Esophagus (tissue), 2 donors: ENCODE measurements around the gene HEBP1. TPM values are rescaled to one million over a fixed set of nuclear protein-coding genes. Genes with fewer than 3 reads are reported as not detected.

Source experiments
- H3K27ac ChIP-seq, 2 donors: one replicate each; pipeline ENCODE4 v1.5.1; 2013; ENCODE audit warnings: low read depth in 2 of 2, mild to moderate bottlenecking in 2 of 2, inconsistent platforms in 1 of 2, low read length in 1 of 2, moderate library complexity in 1 of 2
- H3K27me3 ChIP-seq, 2 donors: one replicate each; pipeline ENCODE4 v1.6.1; 2013; ENCODE audit warnings: low read length in 2 of 2, control low read depth in 1 of 2, mild to moderate bottlenecking in 1 of 2; ENCODE audit not compliant: insufficient read depth in 2 of 2, control insufficient read depth in 1 of 2
- H3K36me3 ChIP-seq, 2 donors: one replicate each; pipeline ENCODE4 v1.6.1; 2013; ENCODE audit warnings: low read length in 1 of 2; ENCODE audit not compliant: control insufficient read depth in 2 of 2, insufficient read depth in 2 of 2
- H3K4me1 ChIP-seq, 2 donors: one replicate each; pipeline ENCODE4 v1.6.1; 2013; ENCODE audit warnings: low read length in 1 of 2; ENCODE audit not compliant: control insufficient read depth in 2 of 2, insufficient read depth in 2 of 2
- H3K4me3 ChIP-seq, 2 donors: one replicate each; pipeline ENCODE4 v1.5.1; 2013; ENCODE audit warnings: low read length in 2 of 2, mild to moderate bottlenecking in 2 of 2, low read depth in 1 of 2, moderate library complexity in 1 of 2
- H3K9me3 ChIP-seq, 2 donors: one replicate each; pipeline ENCODE4 v1.6.1; 2013; ENCODE audit warnings: mild to moderate bottlenecking in 2 of 2, low read depth in 1 of 2, low read length in 1 of 2, moderate library complexity in 1 of 2; ENCODE audit not compliant: control insufficient read depth in 2 of 2, insufficient read depth in 1 of 2
- WGBS, 2 donors: extraction: QIAGEN DNeasy Blood & Tissue Kit; methylation state at CpG; one replicate each; pipeline ENCODE4 v1.1.7; 2013; 5-methylcytosine and 5-hydroxymethylcytosine counted together
- polyA plus RNA-seq, 2 donors: library from polyadenylated mRNA; stranded (reverse); fragments of 200-250 nt; gene quantifications; one replicate each; pipeline ENCODE4 v1.2.3, GENCODE V29; 2013
- donor health status: healthy with polysubstance abuse.
- donor health status: Bipolar disorder and iron deficiency.

HEBP1 gene
- polyA plus RNA-seq, 2 donors: 28.6 to 39.1 TPM

- WGBS, 2 donors: 54 to 56% methylated on average over 3 of the region's 3 CpGs
- Histone ChIP-seq H3K27me3 (no peaks in the 10 kb centered on the region), H3K27ac (no peak overlapping the region), H3K36me3 (no peaks in the 10 kb centered on the region), H3K4me1 (no peaks in the 10 kb centered on the region), H3K4me3 (no peak overlapping the region), H3K9me3 (no peaks in the 10 kb centered on the region)
Measured at GRCh38 chr12:12996209-12996608, 3.9 kb downstream of the HEBP1 start.

- H3K9me3 ChIP-seq: no peaks in the 10 kb centered on the region
- 93 to 98% methylated on average over 3 of the region's 3 CpGs for WGBS, 2 donors
- H3K27ac ChIP-seq: no peak overlapping the region
- H3K36me3 ChIP-seq: no peaks in the 10 kb centered on the region
- H3K27me3 ChIP-seq: no peaks in the 10 kb centered on the region
- no peaks in the 10 kb centered on the region for H3K4me1 ChIP-seq
- no peak overlapping the region for H3K4me3 ChIP-seq
Measured at GRCh38 chr12:12995088-12995487, 5.0 kb downstream of the HEBP1 start.

DNA sequence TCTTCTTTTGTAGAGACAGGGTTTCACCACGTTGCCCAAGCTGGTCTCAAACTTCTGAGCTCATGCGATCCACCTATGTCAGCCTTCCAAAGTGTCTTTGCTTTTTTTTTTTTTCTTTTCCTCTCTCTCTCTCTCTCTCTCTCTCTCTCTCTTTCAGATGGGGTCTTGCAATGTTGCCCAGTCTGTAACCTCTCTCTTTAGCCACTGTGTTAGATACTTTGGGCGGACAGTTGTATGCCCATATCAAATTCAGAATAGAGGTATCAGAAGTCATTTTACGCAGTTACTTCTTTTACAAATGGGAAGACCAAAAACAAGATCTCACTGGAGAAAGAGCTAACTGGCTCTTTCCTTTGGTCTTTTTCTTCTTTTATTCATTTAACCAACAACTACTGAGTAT lies 6.7 kb downstream of the HEBP1 start:
- Histone ChIP-seq H3K36me3 (peaks cover 0 to 4% of the 10 kb centered on the region in 2 donors), H3K27me3 (no peaks in the 10 kb centered on the region), H3K9me3 (no peaks in the 10 kb centered on the region), H3K4me1 (no peaks in the 10 kb centered on the region), H3K27ac (peak overlapping the region in 1 of 2 donors; percentile 21), H3K4me3 (no peak overlapping the region)
- WGBS, 2 donors: 95 to 96% methylated on average over 4 of the region's 4 CpGs

DNA sequence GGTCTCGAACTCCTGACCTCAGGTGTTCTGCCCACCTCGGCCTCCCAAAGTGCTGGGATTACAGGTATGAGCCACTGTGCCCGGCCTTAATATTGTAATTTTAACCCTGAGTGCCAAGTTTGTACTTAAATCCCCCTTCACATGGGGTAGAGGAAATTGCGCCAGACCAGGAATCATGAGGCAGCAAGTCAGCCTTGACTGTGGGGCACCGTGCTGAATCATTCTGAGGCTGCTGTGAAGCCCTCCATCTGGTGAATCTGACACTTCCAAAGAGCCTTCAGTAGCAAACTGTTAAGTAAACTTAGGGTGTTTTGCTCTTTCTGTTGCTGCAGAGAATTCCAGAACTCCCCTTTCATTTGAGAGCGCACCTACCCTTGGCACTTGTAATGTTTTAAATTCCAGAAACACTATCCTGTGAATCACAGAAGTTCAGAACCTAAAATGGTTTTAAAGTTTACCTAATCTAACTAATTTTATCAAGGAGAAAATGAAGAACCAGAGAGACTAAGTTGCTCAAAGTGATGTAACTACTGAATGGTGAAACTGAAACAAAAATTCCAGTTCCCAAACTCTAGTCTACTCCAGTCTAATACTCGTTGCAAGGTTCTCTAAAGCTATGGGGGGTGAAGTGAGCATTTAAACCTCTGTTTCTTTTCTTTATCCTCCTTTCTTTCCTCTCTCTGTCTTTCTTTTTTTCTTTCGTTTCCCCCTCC lies 7.5 kb downstream of the HEBP1 start:
- H3K9me3 ChIP-seq: no peaks in the 10 kb centered on the region
- no peaks in the 10 kb centered on the region for H3K4me1 ChIP-seq
- H3K36me3 ChIP-seq: peaks cover 0 to 4% of the 10 kb centered on the region in 2 donors
- H3K4me3 ChIP-seq: no peak overlapping the region
- H3K27me3 ChIP-seq: no peaks in the 10 kb centered on the region
- peak overlapping the region in 1 of 2 donors; percentile 31 for H3K27ac ChIP-seq
- 63 to 68% methylated on average over 8 of the region's 8 CpGs for WGBS, 2 donors

DNA sequence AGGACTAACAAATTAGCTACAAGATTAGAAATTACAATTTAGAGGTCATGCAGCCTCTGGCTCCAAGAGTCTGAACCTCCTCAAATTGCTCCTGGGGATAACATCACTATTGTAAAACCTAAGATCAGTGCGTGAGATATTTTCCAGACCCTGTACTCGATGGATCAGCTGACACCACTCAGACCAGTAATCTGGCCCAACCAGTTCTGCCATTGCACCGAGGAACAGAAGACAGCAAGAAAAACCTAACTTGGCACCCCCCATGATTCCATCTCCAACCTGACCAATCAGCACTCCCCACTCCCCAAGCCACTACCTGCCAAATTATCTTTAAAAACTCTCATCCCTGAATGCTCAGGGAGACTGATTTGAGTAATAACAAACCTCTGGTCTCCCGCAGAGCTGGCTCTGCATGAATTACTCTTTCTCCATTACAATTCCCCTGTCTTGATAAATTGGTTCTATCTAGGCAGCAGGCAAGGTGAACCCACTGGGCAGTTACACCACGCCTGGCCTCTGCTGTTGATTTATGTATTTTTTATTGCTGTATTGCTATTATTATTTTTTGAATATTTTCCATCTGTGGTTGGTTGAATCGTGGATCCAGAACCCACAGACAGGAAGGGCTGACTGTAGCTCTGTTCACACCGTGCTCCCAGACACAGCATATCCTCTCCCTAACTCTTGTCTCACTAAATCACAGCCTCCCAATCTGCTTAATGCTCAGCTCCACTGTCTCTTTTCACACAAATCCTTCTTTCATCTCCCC lies 9.2 kb downstream of the HEBP1 start:
- Histone ChIP-seq H3K4me3 (no peak overlapping the region), H3K27me3 (no peaks in the 10 kb centered on the region), H3K9me3 (no peaks in the 10 kb centered on the region), H3K36me3 (peaks cover 3 to 12% of the 10 kb centered on the region in 2 donors), H3K4me1 (no peaks in the 10 kb centered on the region), H3K27ac (no peak overlapping the region)
- WGBS, 2 donors: 68 to 70% methylated on average over 7 of the region's 7 CpGs

DNA sequence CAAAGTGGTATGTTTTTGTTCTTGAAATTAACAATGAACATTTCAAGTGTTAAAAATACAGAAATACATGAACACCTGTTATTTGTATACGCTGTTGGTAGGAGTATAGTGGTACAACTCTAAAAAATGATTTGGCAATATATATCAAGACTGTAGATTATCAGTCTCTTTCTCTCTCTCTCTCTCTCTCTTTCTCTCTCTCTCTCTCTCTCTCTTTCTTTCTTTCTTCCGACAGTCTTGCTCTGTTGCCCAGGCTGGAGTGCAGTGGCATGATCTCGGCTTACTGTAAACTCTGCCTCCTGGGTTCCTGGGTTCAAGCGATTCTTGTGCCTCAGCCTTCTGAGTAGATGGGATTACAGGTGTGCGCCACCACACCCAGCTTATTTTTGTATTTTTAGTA lies 12.6 kb downstream of the HEBP1 start:
- H3K27ac ChIP-seq: no peak overlapping the region
- WGBS, 2 donors: 78 to 82% methylated on average over 5 of the region's 5 CpGs

DNA sequence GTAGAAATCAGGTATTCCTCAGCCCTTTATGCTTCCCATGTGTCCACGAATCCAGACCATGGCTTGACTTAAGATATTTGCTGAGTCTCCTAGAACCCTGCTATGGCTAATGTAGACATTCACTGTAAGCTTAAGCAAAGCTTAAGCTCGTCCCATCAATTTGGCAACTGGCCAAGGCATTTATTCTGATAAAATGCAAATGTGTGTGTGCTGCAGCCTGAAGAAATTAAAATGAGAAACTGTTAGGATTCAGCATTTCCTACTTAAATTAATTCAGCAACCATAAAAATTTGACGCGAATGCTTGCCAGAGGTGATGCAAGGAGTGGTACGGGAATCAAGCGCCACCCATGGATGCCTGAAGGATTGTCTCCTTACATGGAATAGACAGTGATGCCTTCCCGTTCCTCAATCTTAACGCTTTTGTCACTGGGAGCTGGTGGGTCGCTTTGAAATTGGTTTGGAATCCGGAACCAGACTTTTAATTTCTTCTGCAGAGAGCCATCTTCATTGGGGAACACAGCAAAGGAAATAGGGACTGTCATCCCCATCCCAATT lies 13.2 kb downstream of the HEBP1 start:
- 82 to 85% methylated on average over 10 of the region's 10 CpGs for WGBS, 2 donors
- H3K4me3 ChIP-seq: no peak overlapping the region
- no peak overlapping the region for H3K27ac ChIP-seq
- no peaks in the 10 kb centered on the region for H3K4me1 ChIP-seq
- H3K36me3 ChIP-seq: peaks cover 3 to 13% of the 10 kb centered on the region in 2 donors
- H3K27me3 ChIP-seq: no peaks in the 10 kb centered on the region
- H3K9me3 ChIP-seq: no peaks in the 10 kb centered on the region

More for the DNA sequence above, 12.6 kb downstream of the HEBP1 start:
- Histone ChIP-seq H3K4me1 (no peaks in the 10 kb centered on the region), H3K36me3 (peaks cover 3 to 13% of the 10 kb centered on the region in 2 donors), H3K27me3 (no peaks in the 10 kb centered on the region), H3K9me3 (no peaks in the 10 kb centered on the region), H3K4me3 (no peak overlapping the region)

GRCh38 chr12:12985817-12986408 lies 14.2 kb downstream of the HEBP1 start:
- Histone ChIP-seq H3K9me3 (no peaks in the 10 kb centered on the region), H3K27ac (no peak overlapping the region)
- WGBS, 2 donors: 83 to 86% methylated on average over 4 of the region's 4 CpGs

DNA sequence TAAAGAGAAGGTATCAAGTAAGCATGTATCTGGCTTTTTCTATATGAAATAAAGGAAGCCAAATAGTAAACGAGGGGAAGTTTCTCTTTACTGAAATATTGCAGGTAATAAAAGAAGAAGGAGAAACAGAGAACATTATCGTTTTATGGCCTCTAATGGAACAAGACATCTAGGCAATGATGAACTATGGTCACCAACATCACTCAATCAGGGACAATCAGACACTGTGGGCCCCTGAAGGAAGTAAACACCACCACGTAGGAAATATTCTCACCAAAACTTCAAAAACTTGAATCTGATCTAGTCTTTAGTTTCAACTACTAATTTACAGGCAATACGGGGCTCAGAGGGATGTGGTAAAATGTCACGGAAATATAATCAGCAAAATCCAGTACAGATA lies 15.9 kb downstream of the HEBP1 start:
- Histone ChIP-seq H3K27me3 (no peaks in the 10 kb centered on the region), H3K9me3 (no peaks in the 10 kb centered on the region), H3K4me1 (no peaks in the 10 kb centered on the region), H3K36me3 (peaks cover 3 to 11% of the 10 kb centered on the region in 2 donors), H3K27ac (no peak overlapping the region), H3K4me3 (no peak overlapping the region)
- WGBS, 2 donors: 82 to 86% methylated on average over 5 of the region's 5 CpGs

More at GRCh38 chr12:12985817-12986408, 14.2 kb downstream of the HEBP1 start:
- Histone ChIP-seq H3K4me1 (no peaks in the 10 kb centered on the region), H3K4me3 (no peak overlapping the region), H3K27me3 (no peaks in the 10 kb centered on the region), H3K36me3 (peaks cover 3 to 13% of the 10 kb centered on the region in 2 donors)
